Measurements from ENCODE around the gene MORF4L1. TPM values are rescaled to one million over a fixed set of nuclear protein-coding genes. Genes with fewer than 3 reads are reported as not detected.

Gene MORF4L1
- total and polyA plus RNA-seq, 11 donors, result 162 to 549 (median 328) TPM

- peaks cover 0 to 76% (median 57%) of the 10 kb centered on the region in 9 donors for H3K36me3 ChIP-seq
Measured at GRCh38 chr15:78915341-78916087, 42.8 kb downstream of the MORF4L1 start.

GRCh38 chr15:78916088-78916487 lies 43.4 kb downstream of the MORF4L1 start:
- Histone ChIP-seq H3K36me3 (peaks cover 0 to 76% (median 57%) of the 10 kb centered on the region in 9 donors), H3K27me3 (no peaks in the 10 kb centered on the region), H3K4me1 (peaks cover 0 to 57% (median 23%) of the 10 kb centered on the region in 12 donors), H3K9me3 (no peaks in the 10 kb centered on the region), H3K27ac (peak overlapping the region in 2 of 12 donors; percentile 75 to 82), H3K4me3 (no peak overlapping the region)
- intact Hi-C loops (cut with DNase I), result loop anchor here in 2 of 10 donors (10.0 kb wide), 2 partner anchors 69 to 269 kb away; no protein-coding TSS in a partner anchor
- ATAC-seq (no peak), DNase-seq (no peak)
- no peak for TF ChIP-seq POLR2A (IDR thresholded peaks at IDR 0.05)
- no peak for TF ChIP-seq CTCF (IDR thresholded peaks at IDR 0.05)
- WGBS, 4 donors, result 75 to 85% (median 82%) methylated on average over 4 of the region's 4 CpGs

More at GRCh38 chr15:78915341-78916087, 42.8 kb downstream of the MORF4L1 start:
- no peak overlapping the region for H3K4me3 ChIP-seq
- WGBS, 4 donors, result 84 to 88% (median 86%) methylated on average over 12 of the region's 12 CpGs
- DNase-seq, result peak in 4 of 5 donors; percentile 49 to 75 (median 61)
- peak; percentile 43 to 88 (median 74) for ATAC-seq
- H3K4me1 ChIP-seq, result peaks cover 0 to 63% (median 23%) of the 10 kb centered on the region in 12 donors
- no peaks in the 10 kb centered on the region for H3K9me3 ChIP-seq
- TF ChIP-seq CTCF (IDR thresholded peaks at IDR 0.05) (no peak), POLR2A (IDR thresholded peaks at IDR 0.05) (no peak)
- H3K27ac ChIP-seq, result peak overlapping the region in 6 of 12 donors; percentile 3 to 82 (median 32)
- H3K27me3 ChIP-seq, result no peaks in the 10 kb centered on the region
- intact Hi-C loops (cut with DNase I), result loop anchor here in 2 of 10 donors (10.0 kb wide), 2 partner anchors 69 to 269 kb away; no protein-coding TSS in a partner anchor

GRCh38 chr15:78917888-78918287 lies 45.2 kb downstream of the MORF4L1 start:
- WGBS, 4 donors, result 87 to 94% (median 89%) methylated on average over 2 to 4 of the region's 4 CpGs
- DNase-seq (no peak), ATAC-seq (no peak)
- Histone ChIP-seq H3K27me3 (no peaks in the 10 kb centered on the region), H3K36me3 (peaks cover 0 to 76% (median 57%) of the 10 kb centered on the region in 9 donors), H3K27ac (peak overlapping the region in 1 of 12 donors; percentile 82), H3K9me3 (no peaks in the 10 kb centered on the region), H3K4me1 (peaks cover 0 to 42% (median 23%) of the 10 kb centered on the region in 12 donors), H3K4me3 (no peak overlapping the region)
- intact Hi-C loops (cut with DNase I), result loop anchor here in 2 of 10 donors (10.0 kb wide), 2 partner anchors 67 to 267 kb away; no protein-coding TSS in a partner anchor
- no peak for TF ChIP-seq CTCF (IDR thresholded peaks at IDR 0.05)
- TF ChIP-seq POLR2A (IDR thresholded peaks at IDR 0.05), result no peak

GRCh38 chr15:78921517-78921916 lies 48.8 kb downstream of the MORF4L1 start:
- Histone ChIP-seq H3K36me3 (peaks cover 0 to 91% (median 75%) of the 10 kb centered on the region in 9 donors), H3K27ac (no peak overlapping the region), H3K4me3 (no peak overlapping the region), H3K27me3 (no peaks in the 10 kb centered on the region), H3K9me3 (no peaks in the 10 kb centered on the region), H3K4me1 (peaks cover 0 to 9% (median 0%) of the 10 kb centered on the region in 12 donors)
- intact Hi-C loops (cut with DNase I), result no loop called here
- DNase-seq, result no peak
- TF ChIP-seq CTCF (IDR thresholded peaks at IDR 0.05) (no peak), POLR2A (IDR thresholded peaks at IDR 0.05) (no peak)
- no peak for ATAC-seq
- WGBS, 4 donors, result 79 to 90% (median 84%) methylated on average over 6 of the region's 6 CpGs

Data from heart left ventricle (tissue), 16 donors.